Small intestine (tissue), 7 donors: ENCODE measurements around the gene RBFOX2. TPM values are rescaled to one million over a fixed set of nuclear protein-coding genes. Genes with fewer than 3 reads are reported as not detected.
A peak's percentile ranks its signal among the peaks of the same experiment; 100 is the strongest.
"Not testable (repeated sequence)": the region's sequence is repeated elsewhere in the genome, so short reads cannot be mapped to it uniquely, and the experiment has no call there.

Experiments
- DNase-seq, 2 donors: peaks; one replicate each; pipeline versions ENCODE4 v3.0.0 to v3.0.0-alpha.2; 2013
- FAIRE-seq: peaks from 2 replicates; lab custom pipeline; 2012; peaks lifted over from hg19 to GRCh38; lab: Jason Lieb, UNC
- H3K27ac ChIP-seq, 3 donors: one replicate each; pipeline ENCODE4 v1.5.1; 2013; ENCODE audit warnings: low read length in 2 of 3, mild to moderate bottlenecking in 2 of 3, control low read depth in 1 of 3, inconsistent platforms in 1 of 3, low read depth in 1 of 3, moderate library complexity in 1 of 3
- H3K27me3 ChIP-seq, 3 donors: one replicate each; pipeline ENCODE4 v1.6.1; 2013; ENCODE audit warnings: low read length in 3 of 3, inconsistent platforms in 1 of 3; ENCODE audit not compliant: control insufficient read depth in 3 of 3, insufficient read depth in 3 of 3
- H3K36me3 ChIP-seq, 3 donors: one replicate each; pipeline ENCODE4 v1.6.1; 2013; ENCODE audit warnings: low read length in 3 of 3, inconsistent platforms in 1 of 3, low read depth in 1 of 3, mild to moderate bottlenecking in 1 of 3, moderate library complexity in 1 of 3; ENCODE audit not compliant: control insufficient read depth in 3 of 3, insufficient read depth in 2 of 3
- H3K4me1 ChIP-seq, 3 donors: one replicate each; pipeline ENCODE4 v1.6.1; 2013; ENCODE audit warnings: low read length in 2 of 3, inconsistent platforms in 1 of 3, low read depth in 1 of 3, mild to moderate bottlenecking in 1 of 3, moderate library complexity in 1 of 3; ENCODE audit not compliant: control insufficient read depth in 3 of 3, insufficient read depth in 2 of 3
- H3K4me3 ChIP-seq, 3 donors: one replicate each; pipeline ENCODE4 v1.5.1; 2013; ENCODE audit warnings: low read length in 3 of 3, control low read depth in 1 of 3, inconsistent platforms in 1 of 3, low read depth in 1 of 3, mild to moderate bottlenecking in 1 of 3, moderate library complexity in 1 of 3
- H3K9me3 ChIP-seq, 2 donors: one replicate each; pipeline ENCODE4 v1.6.1; 2013; ENCODE audit warnings: low read depth in 1 of 2, low read length in 1 of 2; ENCODE audit not compliant: control insufficient read depth in 2 of 2, insufficient read depth in 1 of 2
- WGBS, 3 donors: extraction: QIAGEN DNeasy Blood & Tissue Kit; methylation state at CpG; one replicate each; pipeline ENCODE4 v1.1.7; 2013; 5-methylcytosine and 5-hydroxymethylcytosine counted together
- polyA plus RNA-seq, 4 donors: library from polyadenylated mRNA; stranded (reverse) in 3 of 4; unstranded in 1 of 4; fragments of 200-250 nt in 3 of 4; fragments of 120-200 nt in 1 of 4; gene quantifications; one replicate each; pipeline versions ENCODE4 v1.2.1 to v1.2.3, GENCODE V29; 2013
- donor health status: healthy with polysubstance abuse.
- donor health status: control.
- donor health status: control.
- donor health status: Bipolar disorder and iron deficiency.
- donor health status: healthy.

The RBFOX2 gene
- polyA plus RNA-seq, 4 donors = 12.3 to 43.1 (median 23.8) TPM

DNA sequence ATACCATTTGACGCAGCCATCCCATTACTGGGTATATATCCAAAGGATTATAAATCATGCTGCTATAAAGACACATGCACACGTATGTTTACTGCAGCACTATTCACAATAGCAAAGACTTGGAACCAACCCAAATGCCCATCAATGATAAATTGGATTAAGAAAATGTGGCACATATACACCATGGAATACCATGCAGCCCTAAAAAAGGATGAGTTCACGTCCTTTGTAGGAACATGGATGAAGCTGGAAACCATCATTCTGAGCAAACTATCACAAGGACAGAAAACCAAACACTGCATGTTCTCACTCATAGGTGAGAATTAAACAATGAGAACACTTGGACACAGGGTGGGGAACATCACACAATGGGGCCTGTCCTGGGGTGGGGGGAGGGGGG is 7.8 kb downstream of the RBFOX2 start:
- peaks cover 0 to 13% (median 9%) of the 10 kb centered on the region in 3 donors for H3K4me1 ChIP-seq
- not testable (repeated sequence) for H3K4me3 ChIP-seq, DNase-seq, H3K36me3 ChIP-seq, H3K27me3 ChIP-seq, H3K27ac ChIP-seq, H3K9me3 ChIP-seq, FAIRE-seq
- WGBS, 3 donors = 80 to 98% (median 96%) methylated on average over 3 of the region's 3 CpGs

DNA sequence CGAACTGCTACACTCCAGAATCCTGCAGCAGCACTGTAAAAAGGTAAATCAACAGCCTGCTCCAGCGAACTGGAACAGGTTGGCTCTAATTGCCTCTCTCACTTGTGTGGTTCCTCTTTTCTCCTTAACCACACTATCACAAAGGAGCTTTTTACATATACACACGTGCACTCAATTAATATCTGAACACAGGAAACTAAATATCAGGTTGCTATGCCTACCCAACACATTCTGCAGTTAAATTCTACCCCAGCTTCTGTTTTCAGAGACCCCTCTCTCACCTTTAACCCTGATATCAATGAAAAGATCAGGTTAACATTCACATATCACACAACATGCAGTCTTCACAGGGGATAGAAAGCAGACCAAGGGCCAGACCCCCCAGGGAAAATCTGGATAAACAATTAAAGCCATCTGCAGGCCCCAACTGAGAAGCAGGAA is 11.0 kb downstream of the RBFOX2 start:
- FAIRE-seq (no peak), DNase-seq (no peak)
- H3K4me1 ChIP-seq = peaks cover 0 to 13% (median 9%) of the 10 kb centered on the region in 3 donors
- H3K4me3 ChIP-seq = no peak overlapping the region
- no peaks in the 10 kb centered on the region for H3K27me3 ChIP-seq
- H3K27ac ChIP-seq = no peak overlapping the region
- H3K9me3 ChIP-seq = no peaks in the 10 kb centered on the region
- H3K36me3 ChIP-seq = peaks cover 0 to 2% (median 0%) of the 10 kb centered on the region in 3 donors
- WGBS, 3 donors = 53 to 60% (median 57%) methylated on average over 3 of the region's 3 CpGs

DNA sequence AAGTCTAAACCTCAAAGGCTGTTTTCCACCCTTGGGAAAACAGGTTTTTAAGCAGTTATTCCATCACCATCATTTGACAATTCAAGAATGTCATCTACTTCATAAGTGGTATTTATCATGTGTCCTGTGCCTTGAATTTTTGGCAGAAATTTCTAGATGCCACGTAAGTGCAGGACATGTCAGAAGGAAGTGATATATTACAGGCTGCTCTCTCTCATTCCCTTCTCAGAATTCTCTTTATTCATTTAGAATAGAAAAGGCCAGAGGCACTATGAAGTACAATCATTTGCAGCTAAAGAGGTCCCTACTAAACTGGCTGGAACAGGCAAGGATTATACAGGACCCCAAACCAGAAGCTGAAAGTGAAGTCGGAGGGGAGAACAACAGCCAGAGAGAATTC is 11.9 kb downstream of the RBFOX2 start:
- DNase-seq (no peak), FAIRE-seq (no peak)
- Histone ChIP-seq H3K4me3 (no peak overlapping the region), H3K27me3 (no peaks in the 10 kb centered on the region), H3K4me1 (peaks cover 0 to 6% (median 3%) of the 10 kb centered on the region in 3 donors), H3K27ac (peak overlapping the region in 1 of 3 donors; percentile 36), H3K9me3 (no peaks in the 10 kb centered on the region), H3K36me3 (peaks cover 0 to 2% (median 0%) of the 10 kb centered on the region in 3 donors)
- WGBS, 3 donors = 57 to 81% (median 81%) methylated on average over 2 of the region's 2 CpGs

- FAIRE-seq (no peak), DNase-seq (no peak)
- 33 to 59% (median 50%) methylated on average over 2 of the region's 2 CpGs for WGBS, 3 donors
- Histone ChIP-seq H3K4me3 (no peak overlapping the region), H3K36me3 (peaks cover 0 to 2% (median 0%) of the 10 kb centered on the region in 3 donors), H3K4me1 (peaks cover 0 to 2% (median 2%) of the 10 kb centered on the region in 3 donors), H3K9me3 (no peaks in the 10 kb centered on the region), H3K27me3 (no peaks in the 10 kb centered on the region), H3K27ac (peak overlapping the region in 1 of 3 donors; percentile 38)
Observed at GRCh38 chr22:36015811-36016529, 12.7 kb downstream of the RBFOX2 start.

- no peak overlapping the region for H3K4me3 ChIP-seq
- H3K9me3 ChIP-seq = no peaks in the 10 kb centered on the region
- no peak for DNase-seq
- H3K27me3 ChIP-seq = no peaks in the 10 kb centered on the region
- peaks cover 0 to 2% (median 2%) of the 10 kb centered on the region in 3 donors for H3K4me1 ChIP-seq
- 62 to 73% (median 66%) methylated on average over 4 of the region's 4 CpGs for WGBS, 3 donors
- no peak for FAIRE-seq
- H3K36me3 ChIP-seq = peaks cover 0 to 2% (median 0%) of the 10 kb centered on the region in 3 donors
- H3K27ac ChIP-seq = no peak overlapping the region
Observed at GRCh38 chr22:36015155-36015810, 13.3 kb downstream of the RBFOX2 start.

GRCh38 chr22:36014546-36015074 is 14.0 kb downstream of the RBFOX2 start:
- FAIRE-seq (no peak), DNase-seq (no peak)
- H3K36me3 ChIP-seq = peaks cover 0 to 2% (median 0%) of the 10 kb centered on the region in 3 donors
- H3K9me3 ChIP-seq = no peaks in the 10 kb centered on the region
- no peaks in the 10 kb centered on the region for H3K27me3 ChIP-seq
- no peak overlapping the region for H3K4me3 ChIP-seq
- H3K27ac ChIP-seq = no peak overlapping the region
- 80 to 89% (median 81%) methylated on average over 4 of the region's 4 CpGs for WGBS, 3 donors
- H3K4me1 ChIP-seq = peaks cover 0 to 2% (median 2%) of the 10 kb centered on the region in 3 donors

DNA sequence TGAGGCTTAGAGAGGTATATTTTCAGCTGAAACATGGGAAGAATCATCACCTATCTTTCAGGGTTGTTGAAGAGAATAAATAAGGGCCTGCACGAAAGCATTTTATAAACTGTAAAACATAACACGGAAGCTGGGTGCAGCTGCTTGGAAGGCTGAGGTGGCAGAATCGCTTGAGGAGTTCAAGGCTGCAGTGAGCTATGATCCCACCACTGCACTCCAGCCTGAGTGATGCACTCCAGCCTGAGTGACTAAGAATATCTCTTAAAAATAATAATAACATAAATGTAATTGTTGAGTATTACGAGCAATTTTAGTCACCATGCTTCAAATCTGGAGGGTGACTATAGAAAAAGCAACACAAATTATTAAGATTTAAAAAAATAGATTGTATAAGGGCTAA is 16.3 kb downstream of the RBFOX2 start:
- H3K4me3 ChIP-seq = no peak overlapping the region
- 85 to 92% (median 89%) methylated on average over 4 of the region's 4 CpGs for WGBS, 3 donors
- no peak for FAIRE-seq
- DNase-seq = no peak
- H3K27ac ChIP-seq = no peak overlapping the region
- peaks cover 0 to 4% (median 0%) of the 10 kb centered on the region in 3 donors for H3K4me1 ChIP-seq
- H3K27me3 ChIP-seq = no peaks in the 10 kb centered on the region
- H3K36me3 ChIP-seq = no peaks in the 10 kb centered on the region
- H3K9me3 ChIP-seq = no peaks in the 10 kb centered on the region

GRCh38 chr22:36010882-36011281 is 17.7 kb downstream of the RBFOX2 start:
- FAIRE-seq = no peak
- H3K4me1 ChIP-seq = peaks cover 0 to 3% (median 0%) of the 10 kb centered on the region in 3 donors
- WGBS, 3 donors = 68 to 88% (median 87%) methylated on average over 2 of the region's 2 CpGs

More at GRCh38 chr22:36010882-36011281, 17.7 kb downstream of the RBFOX2 start:
- Histone ChIP-seq H3K9me3 (no peaks in the 10 kb centered on the region), H3K4me3 (no peak overlapping the region), H3K27me3 (no peaks in the 10 kb centered on the region), H3K36me3 (no peaks in the 10 kb centered on the region), H3K27ac (peak overlapping the region in 1 of 3 donors; percentile 46)
- DNase-seq = no peak
